ENCODE results near the gene MLN.
"Not testable (repeated sequence)": the region's sequence is repeated elsewhere in the genome, so short reads cannot be mapped to it uniquely, and the experiment has no call there.

DNA sequence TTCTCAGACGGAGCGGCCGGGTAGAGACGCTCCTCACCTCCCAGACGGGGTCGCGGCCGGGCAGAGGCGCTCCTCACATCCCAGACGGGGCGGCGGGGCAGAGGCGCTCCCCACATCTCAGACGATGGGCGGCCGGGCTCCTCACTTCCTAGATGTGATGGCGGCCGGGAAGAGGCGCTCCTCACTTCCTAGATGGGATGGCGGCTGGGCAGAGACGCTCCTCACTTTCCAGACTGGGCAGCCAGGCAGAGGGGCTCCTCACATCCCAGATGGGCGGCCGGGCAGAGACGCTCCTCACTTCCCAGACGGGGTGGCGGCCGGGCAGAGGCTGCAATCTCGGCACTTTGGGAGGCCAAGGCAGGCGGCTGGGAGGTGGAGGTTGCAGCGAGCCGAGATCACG is 29.0 kb upstream of the MLN start:
- TF ChIP-seq YY1 (IDR thresholded peaks at IDR 0.05; ENCODE audit: insufficient read depth, insufficient read length); ZNF274 (IDR thresholded peaks at IDR 0.05; ENCODE audit: low read depth, low read length); SUZ12 (IDR thresholded peaks at IDR 0.05; ENCODE audit: extremely low read depth, insufficient read depth, insufficient read length): not testable (repeated sequence)
